Measurements from ENCODE around the gene OPA3. TPM values are rescaled to one million over a fixed set of nuclear protein-coding genes. Genes with fewer than 3 reads are reported as not detected.

OPA3 gene
- total and polyA plus RNA-seq, 2 donors (not counting 1 experiment from before 2014, with no cell fraction given): 7.3 to 11.2 TPM

DNA sequence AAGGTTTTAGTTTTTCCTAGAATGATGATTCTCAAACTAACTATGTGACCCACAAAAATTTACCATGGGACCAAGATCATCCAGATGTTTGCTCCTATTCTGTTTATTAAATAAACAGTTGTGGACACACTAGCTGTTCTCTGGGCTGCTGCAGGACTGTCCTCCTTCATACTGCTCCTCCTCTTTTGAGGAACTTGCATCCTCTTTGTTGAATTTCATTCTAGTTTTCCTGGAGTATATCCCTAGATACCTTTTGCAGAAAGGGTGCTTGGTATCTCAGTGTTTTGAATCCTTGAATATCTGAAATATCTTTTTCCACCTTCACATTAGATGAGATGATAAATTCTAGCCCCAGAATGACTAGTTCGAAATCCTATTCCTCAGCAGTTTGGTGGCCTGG is 53.3 kb downstream of the OPA3 start:
- Histone ChIP-seq H3K4me2 (replicated peaks; ENCODE audit: low read depth, low read length, poor library complexity, severe bottlenecking) (no peak overlapping the region), H4K20me1 (ENCODE audit: control insufficient read depth, insufficient read depth, low read length, poor library complexity, severe bottlenecking) (peaks cover 9% of the 10 kb centered on the region), H3K27ac (ENCODE audit: low read length in 2 of 2) (no peak overlapping the region), H2AFZ (ENCODE audit: insufficient read depth, low read depth, low read length, poor library complexity, severe bottlenecking) (no peak overlapping the region), H3K9ac (ENCODE audit: low read length) (no peak overlapping the region), H3K4me1 (ENCODE audit: control insufficient read depth in 2 of 2, insufficient read depth in 2 of 2, low read length in 2 of 2) (peaks cover 9 to 13% of the 10 kb centered on the region in 2 donors), H3K9me3 (ENCODE audit: control extremely low read depth in 1 of 3, control insufficient read depth in 2 of 3, insufficient read depth in 1 of 3, low read length in 2 of 3) (peaks cover 0 to 5% (median 0%) of the 10 kb centered on the region in 3 donors), H3K27me3 (replicated peaks in 1 of 4; ENCODE audit: control extremely low read depth in 1 of 4, control insufficient read depth in 3 of 4, insufficient read depth in 4 of 4, low read length in 3 of 4) (peaks cover 0 to 3% (median 0%) of the 10 kb centered on the region in 4 experiments), H3K36me3 (replicated peaks in 1 of 2; ENCODE audit: control extremely low read depth in 1 of 2, control insufficient read depth in 1 of 2, extremely low read depth in 1 of 2, insufficient read depth in 2 of 2, low read length in 1 of 2) (peaks cover 0 to 11% of the 10 kb centered on the region in 2 experiments), H3K4me3 (ENCODE audit: control extremely low read depth in 1 of 5, extremely low read depth in 1 of 5, insufficient read depth in 1 of 5, low read depth in 2 of 5, low read length in 4 of 5) (no peak overlapping the region), H3K79me2 (ENCODE audit: control insufficient read depth, insufficient read depth, low read length) (no peaks in the 10 kb centered on the region)
- no CpG with 5 or more reads among the region's 1 CpG for WGBS (ENCODE audit: insufficient coverage)
- no peak for DNase-seq
- intact Hi-C loops (cut with micrococcal nuclease): no loop called here
- H3K4me3 Mint-ChIP-seq: no peak overlapping the region
- ChIA-PET POLR2A (interaction anchor here (0.6 kb wide), 1 partner anchor 108 kb away, joined by 5 read pairs; the partner anchor contains the start of gene EML2), CTCF (interaction anchor here (0.6 to 4.2 kb wide), 2 partner anchors 27 to 413 kb away, joined by 5 to 16 read pairs; no protein-coding TSS in a partner anchor)
- TF ChIP-seq, protein P1, sequence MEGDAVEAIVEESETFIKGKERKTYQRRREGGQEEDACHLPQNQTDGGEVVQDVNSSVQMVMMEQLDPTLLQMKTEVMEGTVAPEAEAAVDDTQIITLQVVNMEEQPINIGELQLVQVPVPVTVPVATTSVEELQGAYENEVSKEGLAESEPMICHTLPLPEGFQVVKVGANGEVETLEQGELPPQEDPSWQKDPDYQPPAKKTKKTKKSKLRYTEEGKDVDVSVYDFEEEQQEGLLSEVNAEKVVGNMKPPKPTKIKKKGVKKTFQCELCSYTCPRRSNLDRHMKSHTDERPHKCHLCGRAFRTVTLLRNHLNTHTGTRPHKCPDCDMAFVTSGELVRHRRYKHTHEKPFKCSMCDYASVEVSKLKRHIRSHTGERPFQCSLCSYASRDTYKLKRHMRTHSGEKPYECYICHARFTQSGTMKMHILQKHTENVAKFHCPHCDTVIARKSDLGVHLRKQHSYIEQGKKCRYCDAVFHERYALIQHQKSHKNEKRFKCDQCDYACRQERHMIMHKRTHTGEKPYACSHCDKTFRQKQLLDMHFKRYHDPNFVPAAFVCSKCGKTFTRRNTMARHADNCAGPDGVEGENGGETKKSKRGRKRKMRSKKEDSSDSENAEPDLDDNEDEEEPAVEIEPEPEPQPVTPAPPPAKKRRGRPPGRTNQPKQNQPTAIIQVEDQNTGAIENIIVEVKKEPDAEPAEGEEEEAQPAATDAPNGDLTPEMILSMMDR (IDR thresholded peaks at IDR 0.05): no peak
- no peak for TF ChIP-seq EZH2 (IDR thresholded peaks at IDR 0.05; ENCODE audit: borderline replicate concordance, insufficient read depth, low read depth, low read length, poor library complexity, severe bottlenecking)
- H3K27ac Mint-ChIP-seq: no peak overlapping the region
- no peaks in the 10 kb centered on the region for H3K27me3 Mint-ChIP-seq
- H3K4me1 Mint-ChIP-seq: peaks cover 18% of the 10 kb centered on the region
- no peak for ATAC-seq (ENCODE audit: low read depth)
- H3K9me3 Mint-ChIP-seq (ENCODE audit: insufficient read depth): no peaks in the 10 kb centered on the region

DNA sequence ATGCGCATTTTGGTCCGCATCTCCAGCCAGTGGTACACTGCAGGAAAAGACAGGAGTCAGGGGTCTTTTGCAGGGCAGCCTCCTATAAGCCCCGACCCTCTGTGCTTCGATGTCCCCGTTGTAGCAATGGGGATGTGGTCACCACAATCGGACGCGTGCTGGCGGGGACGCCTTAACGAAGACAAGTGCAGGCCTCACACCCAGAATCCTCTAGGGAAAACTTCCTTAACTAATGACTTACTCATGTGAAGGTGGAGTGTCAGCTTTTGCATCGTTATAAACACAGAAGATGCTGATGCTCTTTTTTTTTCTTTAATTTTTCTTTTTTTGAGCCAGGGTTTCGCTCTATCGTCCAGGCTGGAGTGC is 55.2 kb downstream of the OPA3 start:
- peak overlapping the region; percentile 53 for H3K27ac Mint-ChIP-seq
- Histone ChIP-seq H4K20me1 (ENCODE audit: control insufficient read depth, insufficient read depth, low read length, poor library complexity, severe bottlenecking) (peaks cover 11% of the 10 kb centered on the region), H3K79me2 (ENCODE audit: control insufficient read depth, insufficient read depth, low read length) (peaks cover 3% of the 10 kb centered on the region), H2AFZ (ENCODE audit: insufficient read depth, low read depth, low read length, poor library complexity, severe bottlenecking) (peak overlapping the region; percentile 45), H3K4me1 (ENCODE audit: control insufficient read depth in 2 of 2, insufficient read depth in 2 of 2, low read length in 2 of 2) (peaks cover 9 to 18% of the 10 kb centered on the region in 2 donors), H3K36me3 (replicated peaks in 1 of 2; ENCODE audit: control extremely low read depth in 1 of 2, control insufficient read depth in 1 of 2, extremely low read depth in 1 of 2, insufficient read depth in 2 of 2, low read length in 1 of 2) (peaks cover 0 to 30% of the 10 kb centered on the region in 2 experiments), H3K4me2 (replicated peaks; ENCODE audit: low read depth, low read length, poor library complexity, severe bottlenecking) (peak overlapping the region; percentile 71), H3K9me3 (ENCODE audit: control extremely low read depth in 1 of 3, control insufficient read depth in 2 of 3, insufficient read depth in 1 of 3, low read length in 2 of 3) (peaks cover 0 to 5% (median 0%) of the 10 kb centered on the region in 3 donors), H3K4me3 (ENCODE audit: control extremely low read depth in 1 of 5, extremely low read depth in 1 of 5, insufficient read depth in 1 of 5, low read depth in 2 of 5, low read length in 4 of 5) (peak overlapping the region in 2 of 5 experiments; percentile 12 to 29), H3K27ac (ENCODE audit: low read length in 2 of 2) (no peak overlapping the region), H3K9ac (ENCODE audit: low read length) (no peak overlapping the region), H3K27me3 (replicated peaks in 1 of 4; ENCODE audit: control extremely low read depth in 1 of 4, control insufficient read depth in 3 of 4, insufficient read depth in 4 of 4, low read length in 3 of 4) (peaks cover 0 to 3% (median 0%) of the 10 kb centered on the region in 4 experiments)
- ChIA-PET CTCF (interaction anchor here (0.9 to 4.2 kb wide), 4 partner anchors 29 to 163 kb away, joined by 3 to 16 read pairs (median 5); partner anchors contain the start of gene QPCTL), POLR2A (no interaction called here)
- WGBS (ENCODE audit: insufficient coverage): 48% methylated on average over 6 of the region's 14 CpGs
- H3K4me3 Mint-ChIP-seq: peak overlapping the region; percentile 64
- no peak for ATAC-seq (ENCODE audit: low read depth)
- peaks cover 20% of the 10 kb centered on the region for H3K4me1 Mint-ChIP-seq
- no peak for DNase-seq
- no peaks in the 10 kb centered on the region for H3K9me3 Mint-ChIP-seq (ENCODE audit: insufficient read depth)
- intact Hi-C loops (cut with micrococcal nuclease): no loop called here
- no peaks in the 10 kb centered on the region for H3K27me3 Mint-ChIP-seq
- no peak for TF ChIP-seq EZH2 (IDR thresholded peaks at IDR 0.05; ENCODE audit: borderline replicate concordance, insufficient read depth, low read depth, low read length, poor library complexity, severe bottlenecking)
- TF ChIP-seq, protein P1 (IDR thresholded peaks at IDR 0.05): no peak

All from B cell (primary cell).